Germinal center (tissue), 1 donor: Measurements from ENCODE around the gene CORO1C.
A peak's percentile ranks its signal among the peaks of the same experiment; 100 is the strongest.

Source experiments
- DNase-seq: peaks from one replicate; pipeline ENCODE4 v3.0.0; 2012; ENCODE audit warnings: mixed read lengths, low spot score

Gene CORO1C

DNA sequence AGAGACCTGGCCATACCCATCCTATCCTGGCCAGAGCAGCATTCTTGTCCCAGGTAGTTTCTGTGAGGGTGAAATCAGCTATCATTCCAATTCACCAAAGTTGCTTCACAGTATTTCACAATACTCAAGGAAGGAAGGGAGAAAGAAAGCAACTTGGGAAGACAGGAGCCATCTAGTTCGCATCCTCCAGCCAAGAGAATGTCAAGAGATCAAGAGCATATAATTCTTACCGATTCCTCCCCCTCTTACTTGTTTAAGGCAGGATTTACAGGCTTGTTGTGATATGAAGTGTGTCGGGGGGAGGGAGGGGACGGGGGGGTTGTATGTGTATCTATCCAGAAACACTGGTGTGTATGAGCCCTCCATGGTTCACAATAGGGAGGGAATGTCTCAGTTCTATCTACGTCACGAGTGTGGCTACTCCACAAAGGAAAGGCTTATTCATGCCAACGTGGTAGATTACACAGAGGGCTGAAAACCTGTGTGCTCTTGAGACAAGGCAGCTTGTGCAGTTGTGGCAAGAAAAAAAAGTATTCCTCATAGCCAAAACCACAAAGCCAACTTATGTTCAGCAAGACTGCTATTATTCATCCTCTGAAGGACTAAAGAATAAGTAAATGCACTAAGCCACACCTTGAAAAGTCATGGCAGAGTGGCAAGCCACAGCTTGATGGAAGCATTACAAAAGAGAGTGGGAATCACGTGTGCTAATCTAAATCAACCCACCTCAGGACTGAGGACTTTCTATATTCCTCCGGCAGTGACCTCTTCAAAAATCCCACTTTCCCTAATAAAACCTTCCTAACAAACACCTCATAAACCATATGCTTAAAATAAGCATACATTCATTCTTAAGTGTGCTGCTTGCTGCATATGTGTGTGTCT, 35.0 kb downstream of the CORO1C start:
- no peak for DNase-seq

DNA sequence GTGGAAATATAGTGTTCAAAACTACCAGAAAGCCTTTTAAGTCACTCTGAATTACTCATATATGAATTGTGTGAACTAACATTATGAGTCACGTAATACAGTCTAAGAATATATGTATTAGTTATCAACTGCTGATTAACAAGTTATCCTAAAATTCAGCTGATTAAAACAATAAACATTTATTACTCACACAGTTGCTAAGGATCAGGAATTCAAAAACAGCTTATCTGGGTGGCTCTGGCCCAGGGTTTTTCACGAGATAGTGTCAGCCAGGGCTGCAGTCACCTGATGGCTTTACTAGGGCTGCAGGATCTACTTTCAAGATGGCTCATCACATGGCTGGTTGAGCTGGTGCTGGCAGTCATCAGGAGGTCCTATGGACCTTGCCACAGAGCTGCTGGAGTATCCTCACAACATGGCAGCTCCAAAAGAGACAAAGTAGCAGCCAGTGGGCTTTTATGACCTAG, 36.5 kb downstream of the CORO1C start:
- DNase-seq, result no peak

DNA sequence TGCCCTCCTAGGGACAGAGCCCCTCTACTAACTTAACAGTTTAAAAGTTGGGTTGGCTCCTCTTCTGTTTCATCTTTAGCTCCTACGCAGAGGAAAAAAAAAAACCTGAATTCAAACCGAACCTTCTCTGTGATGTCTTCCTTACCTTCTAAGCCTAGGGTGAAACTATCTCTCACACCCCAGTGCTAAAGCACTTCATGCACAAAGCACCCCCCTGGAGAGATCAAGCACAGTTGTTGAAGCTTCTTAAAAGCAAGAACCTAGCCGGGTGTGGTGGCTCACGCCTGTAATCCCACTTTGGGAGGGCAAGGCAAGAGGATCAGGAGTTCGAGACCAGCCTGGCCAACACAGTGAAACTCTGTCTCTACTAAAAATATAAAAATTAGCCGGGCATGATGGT, 37.6 kb downstream of the CORO1C start:
- no peak for DNase-seq

DNA sequence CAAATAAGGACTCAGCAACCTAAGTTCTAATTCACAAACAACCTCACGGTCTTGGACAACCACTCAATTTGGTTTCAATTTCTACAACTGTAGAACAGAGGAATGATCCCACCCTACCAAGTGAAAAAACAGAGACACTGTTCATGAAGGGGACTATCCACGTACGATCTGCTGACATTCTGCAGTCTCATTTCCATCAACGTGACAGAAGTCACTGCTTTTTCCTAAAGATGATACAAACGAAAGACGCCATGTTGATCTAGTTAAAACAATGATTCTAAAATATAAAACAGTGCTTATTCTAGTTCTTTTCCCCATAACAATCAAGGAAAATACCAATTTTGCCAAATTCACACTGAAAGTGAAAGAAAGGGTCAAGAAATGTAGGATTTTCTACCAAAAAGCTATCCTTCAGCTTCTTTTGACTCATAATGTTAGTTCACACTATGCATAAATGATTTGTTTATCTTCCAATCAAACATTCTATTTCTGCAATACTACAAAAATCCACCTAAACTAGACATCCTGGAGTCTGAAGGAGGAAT, 38.1 kb downstream of the CORO1C start:
- DNase-seq, result no peak

DNA sequence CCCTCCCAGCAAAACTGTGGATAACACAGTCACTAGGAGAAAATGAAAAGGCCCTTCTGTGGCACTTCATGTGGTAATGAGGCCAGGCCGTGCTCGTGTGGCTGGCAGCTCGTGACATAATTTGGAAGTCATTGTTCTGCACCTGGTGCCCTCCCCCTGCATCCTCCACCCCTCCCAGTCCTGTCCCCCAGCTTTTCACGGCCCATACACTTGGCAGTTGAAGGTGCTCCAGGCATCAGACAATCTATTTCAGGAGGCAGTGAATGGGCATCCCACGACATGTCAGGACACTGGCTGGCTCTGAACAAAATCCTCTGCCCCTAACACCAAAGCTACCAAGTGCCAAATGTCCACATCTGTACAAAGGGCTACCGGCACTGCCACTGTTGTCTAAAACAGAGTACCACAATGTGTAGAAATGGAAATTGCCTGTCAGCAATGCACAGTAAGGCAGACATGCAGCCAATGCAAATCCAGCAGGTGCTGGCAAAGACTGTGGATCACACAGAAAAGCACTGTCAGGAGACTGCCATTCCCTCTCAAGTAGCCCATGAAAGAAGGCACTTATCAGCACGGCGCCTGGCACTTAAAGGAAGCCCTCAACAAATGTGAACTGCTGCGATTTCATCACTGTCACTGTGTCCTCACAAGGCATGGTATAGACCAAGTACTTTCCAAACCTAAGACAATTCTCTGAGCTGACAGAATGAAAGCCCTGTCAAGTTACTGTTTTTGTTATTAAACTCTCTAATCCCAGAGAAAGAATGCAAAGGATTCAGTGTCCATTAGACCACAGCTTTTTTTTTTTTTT, 39.1 kb downstream of the CORO1C start:
- no peak for DNase-seq

DNA sequence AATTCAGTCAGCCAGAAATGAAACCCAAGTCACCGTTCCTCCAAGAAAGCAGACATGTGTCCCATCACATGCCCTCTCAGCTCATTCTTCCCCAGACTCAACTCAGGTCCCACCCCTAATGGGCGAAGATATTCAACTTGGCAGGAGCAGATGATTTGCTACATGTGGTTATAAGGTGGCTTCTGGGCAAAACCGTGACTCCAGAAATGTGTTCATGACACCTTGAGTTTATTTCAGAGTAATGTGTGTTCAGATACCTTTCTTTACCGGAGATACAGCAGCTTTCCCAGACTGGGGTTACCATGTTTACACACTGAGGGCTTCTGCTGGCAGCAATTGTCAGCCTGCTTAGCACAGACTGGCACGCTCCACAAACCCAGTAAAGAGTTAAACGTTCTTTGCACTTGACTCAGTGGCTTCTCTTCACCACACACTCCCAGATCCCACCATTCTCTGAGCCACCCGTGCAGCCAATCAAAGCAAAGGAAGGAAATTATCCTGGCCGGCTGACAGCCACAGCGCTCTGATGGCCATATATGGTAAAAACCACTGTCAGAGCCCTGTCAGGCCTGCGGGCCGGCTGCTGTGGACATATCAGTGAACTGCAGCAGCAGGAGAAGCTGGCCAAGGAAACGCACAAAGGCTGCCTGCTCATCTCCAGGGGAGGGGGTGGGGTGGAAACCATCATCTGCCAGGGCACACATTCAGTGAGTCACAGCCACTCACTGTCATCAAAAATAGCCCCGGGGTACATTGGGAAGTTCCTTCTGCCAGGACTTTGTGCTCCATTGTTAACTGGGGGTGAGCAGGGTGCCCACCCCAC, 39.9 kb downstream of the CORO1C start:
- DNase-seq, result peak; percentile 38

DNA sequence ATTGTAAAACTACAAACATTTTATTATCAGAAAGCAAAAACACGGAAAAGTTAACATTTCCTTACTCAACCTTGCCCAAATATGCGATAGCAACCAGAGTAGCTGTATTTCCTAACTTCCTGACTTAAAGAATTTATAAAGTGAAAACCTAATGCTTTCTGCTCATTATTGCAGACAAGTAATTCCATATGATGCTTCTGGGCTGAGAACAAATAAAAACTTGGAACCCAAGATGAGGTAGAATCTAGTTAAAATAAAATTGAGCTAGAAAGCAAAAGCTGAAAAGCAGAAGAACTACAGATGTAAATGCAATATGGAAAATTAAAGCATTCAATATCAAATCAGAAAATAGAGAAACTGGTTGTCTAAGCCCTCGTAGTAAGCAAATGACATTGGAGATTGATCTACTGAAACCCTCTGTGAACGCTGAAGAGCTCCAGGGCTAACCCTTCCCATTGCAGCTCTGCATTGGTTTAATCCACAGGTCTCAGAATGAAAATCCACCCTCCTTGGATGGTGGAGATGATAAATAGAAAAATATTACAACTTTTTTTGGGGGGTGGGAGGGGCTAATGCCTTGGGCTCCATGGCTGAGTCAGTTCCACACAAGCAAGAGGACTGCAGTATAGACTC, 40.7 kb downstream of the CORO1C start:
- DNase-seq, result no peak

DNA sequence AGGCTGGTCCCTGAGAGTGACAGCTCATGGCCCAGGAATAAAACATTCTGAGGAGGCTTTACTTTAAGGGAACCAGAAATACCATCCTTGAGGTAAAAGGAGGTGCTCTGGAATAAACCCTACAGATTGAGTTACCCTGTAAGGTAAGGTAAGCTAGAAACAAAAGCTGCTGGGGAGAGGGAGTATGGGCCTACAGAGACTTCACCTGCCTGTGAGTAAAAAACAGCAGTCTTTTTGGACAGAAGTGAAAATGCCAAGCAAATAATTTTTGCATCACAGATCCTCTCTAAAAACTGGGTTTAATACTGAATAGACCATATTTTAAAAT, 41.2 kb downstream of the CORO1C start:
- no peak for DNase-seq

DNA sequence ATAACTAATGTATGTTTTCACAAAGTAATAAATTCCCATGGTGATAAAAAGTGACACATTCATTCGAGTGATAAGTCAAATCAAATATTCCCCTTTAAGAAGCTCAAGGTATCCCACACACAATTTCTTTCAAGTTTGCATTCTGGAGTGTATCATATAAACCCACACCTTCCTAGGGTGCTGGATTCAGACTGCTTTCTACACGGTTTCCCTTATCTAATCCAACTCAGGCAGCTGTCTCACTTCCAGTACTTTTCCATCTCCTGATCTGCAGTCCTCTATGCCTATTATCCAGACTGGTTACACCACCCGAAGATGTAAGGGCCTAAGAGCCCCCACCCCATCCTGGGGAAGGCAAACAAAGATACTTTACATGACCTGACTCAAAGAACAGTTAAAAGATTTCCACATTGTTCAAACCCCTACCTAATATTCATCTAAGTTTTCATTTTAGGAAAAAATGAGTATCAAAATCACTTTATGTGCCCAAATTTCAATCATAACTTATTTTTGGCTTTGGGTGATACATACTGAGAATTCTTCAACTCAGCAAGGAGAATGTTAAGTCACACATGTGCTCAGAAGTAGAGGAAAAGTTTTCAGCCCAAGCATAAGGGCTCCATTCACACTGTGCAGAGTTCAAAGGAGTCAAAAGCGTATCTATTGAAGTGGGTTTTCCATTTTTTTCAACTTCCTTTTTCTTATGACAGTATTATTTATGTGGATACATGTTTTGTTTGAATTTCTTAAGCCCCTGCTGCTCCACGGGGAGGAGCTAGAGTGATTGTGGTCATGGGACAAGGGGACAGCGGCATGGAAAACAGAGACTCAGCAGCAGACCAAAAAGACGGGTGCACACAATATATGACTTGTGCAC, 41.8 kb downstream of the CORO1C start:
- DNase-seq, result no peak

DNA sequence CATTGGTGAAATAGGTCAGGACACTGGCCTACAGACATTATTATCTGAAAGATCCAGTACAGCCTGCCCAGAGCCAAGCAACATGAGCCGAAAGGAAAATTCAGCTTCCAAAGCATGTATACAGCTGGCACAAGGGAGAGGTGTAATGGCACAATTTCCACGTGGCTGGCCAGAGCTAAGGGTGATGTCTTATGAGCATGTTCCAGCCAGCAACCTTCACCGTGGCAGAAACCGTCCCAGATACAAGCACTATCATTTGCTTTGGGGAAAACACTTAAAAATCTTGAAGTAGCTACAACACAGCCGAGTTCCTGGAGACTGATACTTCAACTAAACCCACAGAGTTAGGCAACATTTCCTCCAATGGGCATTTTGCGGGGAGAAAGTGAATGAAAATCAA, 44.5 kb downstream of the CORO1C start:
- DNase-seq, result no peak

DNA sequence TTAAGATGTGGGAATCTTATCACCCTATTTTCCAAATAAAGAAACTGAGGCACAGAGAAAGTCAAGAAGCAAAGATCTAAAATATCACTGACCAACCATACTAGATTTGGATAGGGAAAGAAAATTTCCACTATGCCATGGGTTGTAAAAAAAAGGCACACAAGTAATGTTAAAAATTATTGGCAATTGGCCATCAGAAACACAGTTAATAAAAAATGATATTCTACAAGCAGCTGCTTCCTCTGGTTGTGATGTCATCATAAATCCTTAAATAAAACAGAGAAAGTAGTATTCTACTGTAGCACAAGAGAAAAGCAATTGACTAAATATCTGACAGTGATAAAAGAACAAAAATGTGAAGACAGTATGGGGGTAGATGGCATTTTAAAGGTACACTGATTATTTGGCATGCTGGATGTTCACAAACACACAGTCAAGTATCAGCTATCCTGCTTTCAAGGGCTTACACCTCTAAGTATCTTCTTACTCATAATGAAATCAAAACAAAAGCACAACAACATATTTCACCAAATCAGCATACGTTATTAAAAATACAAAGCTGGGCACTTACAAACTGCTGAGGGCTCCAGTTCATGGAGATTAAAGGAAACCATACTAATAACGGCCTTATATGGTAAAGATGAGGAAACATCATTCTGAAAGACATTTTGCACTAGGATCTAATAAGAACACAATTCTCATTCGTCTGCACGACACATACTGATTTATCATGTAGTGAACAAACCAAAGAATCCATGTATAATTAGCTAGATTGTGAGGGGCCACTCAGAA, 45.7 kb downstream of the CORO1C start:
- DNase-seq, result no peak

DNA sequence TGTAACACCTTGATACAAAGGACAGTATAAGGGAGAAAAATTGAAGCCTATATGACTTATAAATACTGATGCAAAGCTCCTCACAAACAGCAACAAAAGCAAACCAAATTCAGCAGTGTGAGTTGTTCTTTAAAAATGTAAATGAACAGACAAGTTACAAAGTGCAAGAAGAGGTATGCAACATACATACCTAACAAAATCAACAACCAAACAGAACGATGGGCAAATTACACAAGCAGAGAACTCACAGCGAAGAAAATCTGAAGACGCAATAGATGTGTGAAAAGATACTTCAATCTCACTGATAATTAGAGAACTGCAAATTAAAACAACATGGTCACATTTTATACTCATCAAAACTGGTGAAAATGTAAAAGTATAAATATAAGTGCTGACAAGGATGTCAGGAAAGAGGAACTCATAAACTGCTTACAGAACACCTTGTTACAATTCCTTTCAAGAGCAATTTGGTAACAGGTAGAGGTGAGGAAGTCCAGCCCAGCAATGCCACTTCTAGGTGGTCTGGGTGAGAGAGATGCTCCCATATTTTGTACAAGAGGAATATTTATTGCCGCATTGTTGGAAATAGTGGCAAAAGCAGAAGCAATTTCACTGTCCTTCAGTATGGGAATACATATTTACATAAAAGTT, 47.3 kb downstream of the CORO1C start:
- no peak for DNase-seq

DNA sequence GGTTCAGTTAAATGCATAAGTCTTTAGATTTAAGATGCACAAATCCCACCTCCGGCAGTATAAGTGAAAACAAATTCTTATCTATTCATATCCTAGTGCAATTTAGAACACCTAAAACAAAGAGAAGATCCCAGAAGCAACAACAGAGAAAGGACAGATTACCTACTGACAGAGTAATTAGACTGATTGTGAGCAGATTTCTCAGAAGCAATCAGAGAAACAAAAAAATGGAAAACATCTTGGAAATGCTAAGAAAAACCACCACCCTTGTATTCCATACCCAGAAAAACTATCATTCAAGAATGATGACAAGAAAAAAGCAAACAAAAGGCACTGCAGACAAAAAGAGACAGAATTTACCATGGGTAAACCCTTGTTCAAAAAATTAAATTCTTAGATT, 50.0 kb downstream of the CORO1C start:
- DNase-seq, result no peak

DNA sequence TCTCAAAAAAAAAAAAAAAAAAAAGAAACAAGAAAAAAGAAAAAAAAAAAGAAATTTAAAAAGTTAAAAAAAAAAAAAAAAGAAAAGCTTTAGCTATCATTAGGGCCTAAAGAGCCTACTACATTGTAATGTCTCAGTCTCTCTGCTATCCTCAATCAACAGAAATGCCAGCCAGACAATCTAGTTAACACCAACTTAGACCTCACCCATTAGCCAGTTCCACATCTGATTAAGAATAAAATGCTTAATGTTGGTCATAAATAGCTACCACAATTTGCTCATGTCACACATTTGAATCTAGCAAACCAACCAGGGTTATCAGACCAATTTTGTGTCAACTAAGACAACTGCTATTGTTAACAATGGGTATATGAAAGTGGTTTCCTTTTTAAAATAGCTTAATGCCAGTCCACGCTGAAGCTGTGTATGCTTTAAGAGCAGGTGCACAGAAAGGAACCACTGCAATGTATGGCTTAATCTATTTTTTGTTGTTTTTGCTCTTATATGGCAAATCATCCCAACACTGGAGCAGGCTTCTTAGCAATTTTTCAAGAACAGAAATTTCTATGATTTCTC, 52.1 kb downstream of the CORO1C start:
- DNase-seq, result no peak

DNA sequence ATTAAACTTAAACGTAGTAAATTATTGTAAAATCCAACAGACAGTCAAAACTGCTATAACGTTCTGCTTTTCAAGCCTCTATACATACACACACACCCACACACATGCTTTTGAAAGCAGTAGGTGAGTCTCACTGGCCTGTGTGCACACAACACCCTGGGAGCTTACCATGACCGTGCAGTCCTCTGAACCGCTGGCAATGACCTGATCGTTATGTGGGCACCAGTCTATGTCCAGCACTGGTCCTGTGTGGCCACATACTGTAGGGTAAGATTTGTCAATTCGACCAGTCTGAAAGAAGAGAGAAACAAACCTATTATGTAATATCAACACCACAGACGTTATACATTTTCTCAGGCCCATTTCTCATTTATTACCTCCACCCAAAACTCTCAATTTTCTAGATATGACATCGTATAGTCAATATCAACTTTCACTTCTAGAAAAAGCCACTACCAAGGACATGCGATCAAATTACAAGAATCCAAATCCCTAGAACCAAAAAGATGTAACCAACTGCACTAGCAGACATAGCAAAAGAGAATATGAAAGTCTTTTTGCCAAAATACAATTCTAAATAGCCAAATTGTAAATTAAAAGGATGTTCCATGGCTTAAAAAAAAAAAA, 53.1 kb downstream of the CORO1C start:
- no peak for DNase-seq

DNA sequence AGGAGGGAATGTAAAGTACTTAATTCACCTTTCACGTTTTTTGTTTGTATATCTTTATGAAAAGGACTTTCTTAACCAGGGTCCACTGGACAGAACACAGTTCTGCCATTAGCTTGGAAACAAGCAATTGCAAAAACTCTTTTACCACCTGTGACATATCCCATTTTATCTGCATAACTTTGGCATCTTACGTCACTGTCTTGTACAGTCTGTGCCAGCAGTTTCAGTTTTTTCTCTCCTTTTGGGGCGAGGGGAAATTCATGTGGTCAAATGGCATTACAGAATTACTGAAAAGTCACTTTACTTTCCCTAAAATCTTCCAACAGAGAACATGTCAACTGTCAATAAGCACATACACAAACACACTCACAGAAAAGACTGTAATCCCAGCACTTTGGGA, 53.9 kb downstream of the CORO1C start:
- DNase-seq, result no peak

DNA sequence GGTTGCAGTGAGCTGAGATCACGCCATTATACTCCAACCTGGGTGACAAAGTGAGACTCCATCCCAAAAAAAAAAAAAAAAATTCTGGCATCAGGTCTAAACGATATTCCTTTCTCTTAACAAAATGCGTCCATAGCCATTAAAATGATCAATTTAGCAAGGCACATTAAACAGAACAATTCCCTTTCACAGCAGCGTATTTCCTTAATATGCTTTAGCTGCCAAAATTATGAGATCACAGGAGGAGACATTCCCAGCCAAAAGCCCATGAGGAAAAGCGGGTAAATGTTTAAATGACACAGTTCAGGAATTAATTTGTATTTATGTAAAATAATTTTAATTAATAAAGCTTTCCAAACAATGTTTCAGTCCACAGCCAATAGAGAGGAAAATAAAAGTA, 54.6 kb downstream of the CORO1C start:
- DNase-seq, result no peak

DNA sequence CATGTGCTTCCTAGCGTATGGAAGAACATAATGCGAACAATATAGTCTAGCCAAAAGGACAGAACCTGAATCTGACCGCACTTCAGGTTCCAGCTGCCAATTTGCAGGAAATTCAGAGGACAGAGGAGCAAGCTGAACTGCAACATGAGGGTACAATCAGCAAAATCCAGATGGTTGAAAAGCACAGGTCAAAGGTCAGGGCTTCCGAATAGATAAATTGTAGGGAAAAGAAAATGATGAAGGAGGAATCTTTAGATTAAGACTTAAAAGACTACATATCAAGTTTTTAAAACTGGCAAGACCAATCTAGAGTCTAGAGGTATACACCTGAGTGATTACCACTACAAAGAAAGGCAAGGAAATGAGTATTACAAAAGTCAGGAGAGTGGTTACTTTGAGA, 55.5 kb downstream of the CORO1C start:
- DNase-seq, result no peak

DNA sequence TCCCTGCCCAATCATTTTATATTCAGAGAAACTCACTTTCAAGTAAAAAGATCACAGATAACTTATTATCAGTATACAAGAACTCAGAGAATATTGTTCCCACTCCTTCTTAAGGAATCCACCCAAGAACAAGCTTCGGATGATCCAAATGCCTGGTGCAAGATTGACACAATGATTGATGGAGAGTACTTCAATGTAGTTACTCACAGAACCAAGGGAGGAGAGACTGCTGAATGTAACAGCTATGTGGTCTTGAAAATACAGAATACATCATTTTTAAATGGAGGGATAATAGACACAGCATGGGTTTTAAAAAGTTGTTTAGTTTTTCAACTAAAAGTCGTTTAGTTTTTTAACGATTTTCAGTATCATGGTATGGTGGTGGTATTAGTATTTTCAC, 59.3 kb downstream of the CORO1C start:
- DNase-seq, result no peak
